Measurements from ENCODE around the gene CSF1R. TPM values are rescaled to one million over a fixed set of nuclear protein-coding genes. Genes with fewer than 3 reads are reported as not detected.
"Not testable (repeated sequence)": the region's sequence is repeated elsewhere in the genome, so short reads cannot be mapped to it uniquely, and the experiment has no call there.

Gene CSF1R
- total RNA-seq, 1 donor from 2014 or later = 0.65 TPM

GRCh38 chr5:150036513-150036912, 49.8 kb downstream of the CSF1R start:
- Mint-ChIP-seq H3K9me3 (ENCODE audit: low read depth) (no peaks in the 10 kb centered on the region), H3K27me3 (ENCODE audit: low read depth) (no peaks in the 10 kb centered on the region), H3K4me3 (ENCODE audit: unreplicated experiment) (no peak overlapping the region), H3K4me1 (ENCODE audit: low read depth) (peaks cover 50% of the 10 kb centered on the region), H3K27ac (ENCODE audit: unreplicated experiment) (peak overlapping the region; percentile 93), H3K36me3 (ENCODE audit: low read depth) (peaks cover 50% of the 10 kb centered on the region)
- no peak for TF ChIP-seq CTCF (IDR thresholded peaks at IDR 0.05)
- no peak for DNase-seq (ENCODE audit: low spot score)

- no peaks in the 10 kb centered on the region for H3K27me3 Mint-ChIP-seq (ENCODE audit: low read depth)
- peak overlapping the region; percentile 57 for H3K27ac Mint-ChIP-seq (ENCODE audit: unreplicated experiment)
- no peak for TF ChIP-seq CTCF (IDR thresholded peaks at IDR 0.05)
- no peak for DNase-seq (ENCODE audit: low spot score)
- H3K4me1 Mint-ChIP-seq (ENCODE audit: low read depth) = peaks cover 50% of the 10 kb centered on the region
- no peak overlapping the region for H3K4me3 Mint-ChIP-seq (ENCODE audit: unreplicated experiment)
- peaks cover 44% of the 10 kb centered on the region for H3K36me3 Mint-ChIP-seq (ENCODE audit: low read depth)
- H3K9me3 Mint-ChIP-seq (ENCODE audit: low read depth) = no peaks in the 10 kb centered on the region
Measured at GRCh38 chr5:150035139-150035895, 51.0 kb downstream of the CSF1R start.

- Mint-ChIP-seq H3K27ac (ENCODE audit: unreplicated experiment) (peak overlapping the region; percentile 57), H3K4me1 (ENCODE audit: low read depth) (peaks cover 50% of the 10 kb centered on the region), H3K9me3 (ENCODE audit: low read depth) (no peaks in the 10 kb centered on the region), H3K4me3 (ENCODE audit: unreplicated experiment) (no peak overlapping the region), H3K36me3 (ENCODE audit: low read depth) (peaks cover 41% of the 10 kb centered on the region), H3K27me3 (ENCODE audit: low read depth) (no peaks in the 10 kb centered on the region)
- no peak for DNase-seq (ENCODE audit: low spot score)
- no peak for TF ChIP-seq CTCF (IDR thresholded peaks at IDR 0.05)
Measured at GRCh38 chr5:150034662-150035061, 51.7 kb downstream of the CSF1R start.

GRCh38 chr5:150033334-150033733, 53.0 kb downstream of the CSF1R start:
- H3K36me3 Mint-ChIP-seq (ENCODE audit: low read depth) = peaks cover 37% of the 10 kb centered on the region
- TF ChIP-seq CTCF (IDR thresholded peaks at IDR 0.05) = no peak
- peak overlapping the region; percentile 46 for H3K27ac Mint-ChIP-seq (ENCODE audit: unreplicated experiment)
- DNase-seq (ENCODE audit: low spot score) = no peak
- peaks cover 41% of the 10 kb centered on the region for H3K4me1 Mint-ChIP-seq (ENCODE audit: low read depth)
- no peaks in the 10 kb centered on the region for H3K9me3 Mint-ChIP-seq (ENCODE audit: low read depth)
- H3K4me3 Mint-ChIP-seq (ENCODE audit: unreplicated experiment) = no peak overlapping the region
- no peaks in the 10 kb centered on the region for H3K27me3 Mint-ChIP-seq (ENCODE audit: low read depth)

- not testable (repeated sequence) for H3K27ac Mint-ChIP-seq (ENCODE audit: unreplicated experiment); H3K4me3 Mint-ChIP-seq (ENCODE audit: unreplicated experiment); H3K9me3 Mint-ChIP-seq (ENCODE audit: low read depth); H3K27me3 Mint-ChIP-seq (ENCODE audit: low read depth); DNase-seq (ENCODE audit: low spot score)
- Mint-ChIP-seq H3K36me3 (ENCODE audit: low read depth) (peaks cover 29% of the 10 kb centered on the region), H3K4me1 (ENCODE audit: low read depth) (peaks cover 14% of the 10 kb centered on the region)
Measured at GRCh38 chr5:150028047-150028446, 58.3 kb downstream of the CSF1R start.

- no peaks in the 10 kb centered on the region for H3K9me3 Mint-ChIP-seq (ENCODE audit: low read depth)
- no peak overlapping the region for H3K27ac Mint-ChIP-seq (ENCODE audit: unreplicated experiment)
- no peak for DNase-seq (ENCODE audit: low spot score)
- no peak for TF ChIP-seq CTCF (IDR thresholded peaks at IDR 0.05)
- no peak overlapping the region for H3K4me3 Mint-ChIP-seq (ENCODE audit: unreplicated experiment)
- H3K4me1 Mint-ChIP-seq (ENCODE audit: low read depth) = peaks cover 26% of the 10 kb centered on the region
- H3K36me3 Mint-ChIP-seq (ENCODE audit: low read depth) = peaks cover 27% of the 10 kb centered on the region
- H3K27me3 Mint-ChIP-seq (ENCODE audit: low read depth) = no peaks in the 10 kb centered on the region
Measured at GRCh38 chr5:150026682-150027172, 59.6 kb downstream of the CSF1R start.
